Esophagus (tissue), 2 donors: ENCODE results near the gene FOXN3. TPM values are rescaled to one million over a fixed set of nuclear protein-coding genes. Genes with fewer than 3 reads are reported as not detected.

ENCODE experiments used
- H3K27ac ChIP-seq, 2 donors: one replicate each; pipeline ENCODE4 v1.5.1; 2013; ENCODE audit warnings: low read depth in 2 of 2, mild to moderate bottlenecking in 2 of 2, inconsistent platforms in 1 of 2, low read length in 1 of 2, moderate library complexity in 1 of 2
- H3K27me3 ChIP-seq, 2 donors: one replicate each; pipeline ENCODE4 v1.6.1; 2013; ENCODE audit warnings: low read length in 2 of 2, control low read depth in 1 of 2, mild to moderate bottlenecking in 1 of 2; ENCODE audit not compliant: insufficient read depth in 2 of 2, control insufficient read depth in 1 of 2
- H3K36me3 ChIP-seq, 2 donors: one replicate each; pipeline ENCODE4 v1.6.1; 2013; ENCODE audit warnings: low read length in 1 of 2; ENCODE audit not compliant: control insufficient read depth in 2 of 2, insufficient read depth in 2 of 2
- H3K4me1 ChIP-seq, 2 donors: one replicate each; pipeline ENCODE4 v1.6.1; 2013; ENCODE audit warnings: low read length in 1 of 2; ENCODE audit not compliant: control insufficient read depth in 2 of 2, insufficient read depth in 2 of 2
- H3K4me3 ChIP-seq, 2 donors: one replicate each; pipeline ENCODE4 v1.5.1; 2013; ENCODE audit warnings: low read length in 2 of 2, mild to moderate bottlenecking in 2 of 2, low read depth in 1 of 2, moderate library complexity in 1 of 2
- H3K9me3 ChIP-seq, 2 donors: one replicate each; pipeline ENCODE4 v1.6.1; 2013; ENCODE audit warnings: mild to moderate bottlenecking in 2 of 2, low read depth in 1 of 2, low read length in 1 of 2, moderate library complexity in 1 of 2; ENCODE audit not compliant: control insufficient read depth in 2 of 2, insufficient read depth in 1 of 2
- WGBS, 2 donors: extraction: QIAGEN DNeasy Blood & Tissue Kit; methylation state at CpG; one replicate each; pipeline ENCODE4 v1.1.7; 2013; 5-methylcytosine and 5-hydroxymethylcytosine counted together
- polyA plus RNA-seq, 2 donors: library from polyadenylated mRNA; stranded (reverse); fragments of 200-250 nt; gene quantifications; one replicate each; pipeline ENCODE4 v1.2.3, GENCODE V29; 2013
- donor health status: healthy with polysubstance abuse.
- donor health status: Bipolar disorder and iron deficiency.

FOXN3 gene
- polyA plus RNA-seq, 2 donors, result 10.3 to 14.1 TPM

DNA sequence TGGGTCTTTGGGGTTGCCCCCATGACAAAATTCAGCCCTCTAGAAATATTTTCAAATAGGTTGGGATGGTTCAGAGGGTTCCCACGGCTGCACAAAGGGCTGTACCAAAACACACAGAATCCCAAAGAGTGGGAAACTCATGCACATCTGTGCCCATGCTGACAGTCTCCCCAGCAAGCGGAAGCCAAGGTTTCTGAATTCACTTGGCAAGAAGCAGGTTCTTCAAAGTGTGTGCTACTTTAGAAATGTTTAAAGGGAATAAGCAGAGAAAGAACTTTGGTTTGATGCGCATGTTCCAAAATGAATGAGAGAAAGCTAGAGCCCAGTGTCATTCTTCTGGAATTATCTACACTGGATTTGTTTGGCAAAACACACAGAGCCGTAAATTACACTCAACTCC lies 46.7 kb downstream of the FOXN3 start:
- no peaks in the 10 kb centered on the region for H3K9me3 ChIP-seq
- peaks cover 0 to 2% of the 10 kb centered on the region in 2 donors for H3K36me3 ChIP-seq
- no peaks in the 10 kb centered on the region for H3K27me3 ChIP-seq
- H3K4me1 ChIP-seq, result peaks cover 2 to 4% of the 10 kb centered on the region in 2 donors
- WGBS, 2 donors, result 81 to 82% methylated on average over 4 of the region's 4 CpGs
- no peak overlapping the region for H3K27ac ChIP-seq
- H3K4me3 ChIP-seq, result no peak overlapping the region

- H3K27me3 ChIP-seq, result no peaks in the 10 kb centered on the region
- no peak overlapping the region for H3K27ac ChIP-seq
- H3K9me3 ChIP-seq, result no peaks in the 10 kb centered on the region
- H3K4me3 ChIP-seq, result no peak overlapping the region
- H3K36me3 ChIP-seq, result peaks cover 0 to 2% of the 10 kb centered on the region in 2 donors
- H3K4me1 ChIP-seq, result peaks cover 2 to 4% of the 10 kb centered on the region in 2 donors
- 67 to 68% methylated on average over 4 of the region's 4 CpGs for WGBS, 2 donors
These were observed 47.4 kb downstream of the FOXN3 start for GRCh38 chr14:89369656-89370055.

GRCh38 chr14:89368490-89369477 lies 48.2 kb downstream of the FOXN3 start:
- Histone ChIP-seq H3K4me1 (peaks cover 2 to 6% of the 10 kb centered on the region in 2 donors), H3K27ac (no peak overlapping the region)
- WGBS, 2 donors, result 75 to 91% methylated on average over 12 of the region's 12 CpGs

GRCh38 chr14:89367779-89368120 lies 49.3 kb downstream of the FOXN3 start:
- Histone ChIP-seq H3K36me3 (peaks cover 0 to 2% of the 10 kb centered on the region in 2 donors), H3K27me3 (no peaks in the 10 kb centered on the region), H3K4me1 (peaks cover 6 to 9% of the 10 kb centered on the region in 2 donors), H3K4me3 (no peak overlapping the region), H3K9me3 (no peaks in the 10 kb centered on the region), H3K27ac (peak overlapping the region in 1 of 2 donors; percentile 19)
- WGBS, 2 donors, result 73% methylated on average over 8 of the region's 8 CpGs

More at GRCh38 chr14:89368490-89369477, 48.2 kb downstream of the FOXN3 start:
- Histone ChIP-seq H3K36me3 (peaks cover 0 to 2% of the 10 kb centered on the region in 2 donors), H3K9me3 (no peaks in the 10 kb centered on the region), H3K27me3 (no peaks in the 10 kb centered on the region), H3K4me3 (no peak overlapping the region)

DNA sequence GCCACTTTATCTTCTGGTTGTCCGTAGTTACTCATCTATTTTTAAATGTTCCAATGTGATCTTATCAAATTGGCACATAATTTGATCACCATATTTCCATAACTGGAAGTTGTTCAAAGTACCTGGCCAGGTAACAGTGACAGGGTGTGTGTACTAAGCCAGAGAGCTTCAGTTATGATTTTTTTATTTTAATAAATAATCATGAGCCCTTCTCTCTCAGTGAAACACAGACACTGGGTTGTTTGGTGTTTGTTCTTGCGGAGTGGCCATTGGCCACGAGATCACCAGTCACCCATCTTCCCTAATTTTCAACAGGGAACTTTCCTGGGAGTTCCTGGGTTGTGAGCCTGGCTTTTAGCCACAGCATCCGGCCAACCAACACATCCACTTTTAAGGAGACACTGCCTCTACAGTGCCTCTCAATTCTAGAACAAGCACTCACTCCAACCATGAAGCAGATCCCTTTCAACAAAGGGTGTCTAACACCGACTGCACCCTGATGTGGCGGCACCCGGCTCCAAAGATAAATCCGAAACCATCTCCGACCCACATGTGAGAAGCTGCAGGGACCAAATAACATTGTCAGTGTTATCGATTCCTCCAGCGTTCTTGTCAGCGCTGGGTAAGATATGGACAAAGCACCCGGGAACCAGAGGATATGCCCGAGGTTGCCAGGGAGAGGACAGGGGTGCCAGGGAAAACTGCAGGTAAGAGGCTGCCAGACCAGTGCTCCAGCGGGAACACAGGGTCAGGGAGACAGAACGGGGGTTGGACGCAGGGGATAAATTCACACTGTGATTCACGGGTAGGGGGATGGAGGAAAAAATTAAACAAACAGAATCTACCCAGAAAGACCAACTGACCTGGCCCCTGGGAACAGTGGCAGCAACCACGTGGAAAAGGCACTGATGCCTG lies 49.9 kb downstream of the FOXN3 start:
- Histone ChIP-seq H3K4me3 (no peak overlapping the region), H3K27ac (peak overlapping the region in 1 of 2 donors; percentile 47), H3K27me3 (no peaks in the 10 kb centered on the region), H3K36me3 (peaks cover 0 to 2% of the 10 kb centered on the region in 2 donors), H3K9me3 (no peaks in the 10 kb centered on the region), H3K4me1 (peaks cover 7 to 11% of the 10 kb centered on the region in 2 donors)
- WGBS, 2 donors, result 63 to 79% methylated on average over 19 of the region's 19 CpGs

- H3K4me1 ChIP-seq, result peaks cover 6 to 7% of the 10 kb centered on the region in 2 donors
- 47 to 51% methylated on average over 13 of the region's 13 CpGs for WGBS, 2 donors
- no peak overlapping the region for H3K4me3 ChIP-seq
- H3K27ac ChIP-seq, result no peak overlapping the region
- H3K27me3 ChIP-seq, result no peaks in the 10 kb centered on the region
- H3K36me3 ChIP-seq, result no peaks in the 10 kb centered on the region
- no peaks in the 10 kb centered on the region for H3K9me3 ChIP-seq
These were observed 51.8 kb downstream of the FOXN3 start for GRCh38 chr14:89365061-89365801.

DNA sequence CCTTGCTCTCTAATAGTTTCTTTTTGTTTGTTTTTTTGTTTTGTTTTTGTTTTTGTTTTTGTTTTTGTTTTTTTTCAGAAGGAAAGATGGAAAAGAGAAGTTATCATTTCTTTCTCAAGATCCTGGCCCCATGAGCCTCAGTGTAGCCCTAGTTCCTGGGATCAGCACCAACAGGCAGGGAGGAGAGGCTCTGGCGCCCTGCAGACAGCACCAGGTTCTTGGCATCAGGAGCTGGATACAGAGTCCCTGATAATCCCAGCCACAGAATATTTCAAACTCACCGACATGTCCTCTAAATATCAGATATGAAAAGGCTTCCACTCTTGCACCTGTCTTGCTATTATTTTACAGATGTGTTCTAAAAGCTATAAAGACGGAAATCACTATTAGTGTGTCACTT lies 52.7 kb downstream of the FOXN3 start:
- WGBS, 2 donors, result 77 to 80% methylated on average over 3 of the region's 3 CpGs
- no peaks in the 10 kb centered on the region for H3K27me3 ChIP-seq
- peaks cover 7 to 11% of the 10 kb centered on the region in 2 donors for H3K4me1 ChIP-seq
- H3K36me3 ChIP-seq, result no peaks in the 10 kb centered on the region
- no peak overlapping the region for H3K27ac ChIP-seq
- no peak overlapping the region for H3K4me3 ChIP-seq
- no peaks in the 10 kb centered on the region for H3K9me3 ChIP-seq

GRCh38 chr14:89360277-89360676 lies 56.8 kb downstream of the FOXN3 start:
- no peaks in the 10 kb centered on the region for H3K27me3 ChIP-seq
- no peak overlapping the region for H3K27ac ChIP-seq
- WGBS, 2 donors, result 78 to 90% methylated on average over 2 to 3 of the region's 3 CpGs
- peaks cover 5 to 11% of the 10 kb centered on the region in 2 donors for H3K4me1 ChIP-seq
- no peaks in the 10 kb centered on the region for H3K36me3 ChIP-seq
- no peak overlapping the region for H3K4me3 ChIP-seq
- H3K9me3 ChIP-seq, result no peaks in the 10 kb centered on the region
